ENCODE measurements around the gene GNB5. TPM values are rescaled to one million over a fixed set of nuclear protein-coding genes. Genes with fewer than 3 reads are reported as not detected.

GNB5 gene
- total RNA-seq, 1 donor from 2014 or later = 25.6 TPM

DNA sequence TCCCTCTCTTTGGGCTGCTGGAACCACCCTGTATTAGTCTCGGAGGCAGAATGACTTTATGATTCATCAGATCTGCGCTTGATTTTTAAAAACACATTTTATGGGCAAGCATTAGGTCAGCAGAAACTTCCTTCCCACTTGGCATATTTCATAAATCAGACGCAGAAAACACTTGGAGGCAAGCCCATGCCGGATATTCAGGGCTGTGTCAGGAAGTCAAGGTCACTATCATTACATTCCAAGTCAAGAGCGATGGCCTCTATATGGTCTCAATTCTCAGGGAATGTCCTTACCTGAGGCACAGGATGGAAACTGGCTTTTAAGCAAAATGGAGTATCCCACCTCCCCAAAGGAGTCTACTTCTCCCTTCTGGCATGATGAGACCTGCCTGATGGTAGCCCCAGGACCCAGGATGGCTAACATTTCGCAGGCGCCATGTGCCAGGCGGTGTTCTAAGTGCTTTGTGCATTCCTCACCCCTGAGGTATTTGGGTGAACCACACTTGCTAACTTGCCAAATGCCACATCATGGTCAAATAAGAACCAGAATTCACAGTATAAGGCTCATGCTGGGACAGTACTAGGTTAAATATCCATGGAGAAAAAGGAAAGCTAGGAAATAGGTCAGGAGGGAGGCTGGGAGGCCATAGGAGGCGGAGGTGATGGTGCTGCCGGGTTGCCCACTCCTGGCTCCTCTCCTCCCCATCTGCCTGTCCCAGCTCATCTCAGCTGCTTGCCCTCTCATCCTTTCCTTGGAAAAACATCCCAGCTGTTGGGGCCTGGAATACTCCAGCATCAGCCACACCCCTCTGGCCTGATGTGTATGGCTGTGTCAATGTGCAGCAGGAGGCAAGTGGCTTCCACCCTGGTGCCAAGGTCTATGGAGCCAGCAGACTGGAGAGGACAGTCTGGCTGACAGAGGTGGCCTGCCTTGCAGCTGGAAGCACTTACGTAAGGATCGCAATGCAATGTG lies 97.4 kb downstream of the GNB5 start:
- peak overlapping the region; percentile 88 for H3K27ac ChIP-seq (ENCODE audit: low read depth, low read length)
- no peaks in the 10 kb centered on the region for H3K9me3 ChIP-seq (ENCODE audit: insufficient read depth, low read depth, low read length)
- DNase-seq (ENCODE audit: low read depth) (peak; percentile 93), FAIRE-seq (peak; percentile 68)
- H3K27ac Mint-ChIP-seq (ENCODE audit: unreplicated experiment) = peak overlapping the region; percentile 49
- peaks cover 3% of the 10 kb centered on the region for H3K36me3 Mint-ChIP-seq (ENCODE audit: low read depth, unreplicated experiment)
- H3K9me3 Mint-ChIP-seq (ENCODE audit: unreplicated experiment) = peaks cover 2% of the 10 kb centered on the region
- H3K27me3 ChIP-seq (ENCODE audit: insufficient read depth, low read length) = no peaks in the 10 kb centered on the region
- no peaks in the 10 kb centered on the region for H3K36me3 ChIP-seq (ENCODE audit: insufficient read depth, low read length)
- H3K4me3 Mint-ChIP-seq (ENCODE audit: unreplicated experiment) = no peak overlapping the region
- peak overlapping the region; percentile 66 for H3K4me2 ChIP-seq (ENCODE audit: low read length)
- peaks cover 27% of the 10 kb centered on the region for H3K4me1 ChIP-seq (ENCODE audit: insufficient read depth, low read length)
- H3K9ac ChIP-seq (ENCODE audit: low read length) = peak overlapping the region; percentile 49
- H3K79me2 ChIP-seq (ENCODE audit: insufficient read depth, low read length) = no peaks in the 10 kb centered on the region
- peak overlapping the region; percentile 42 for H2AFZ ChIP-seq (ENCODE audit: low read depth, low read length)
- H3K27me3 Mint-ChIP-seq (ENCODE audit: low read depth, unreplicated experiment) = peaks cover 2% of the 10 kb centered on the region
- TF ChIP-seq, protein P1, sequence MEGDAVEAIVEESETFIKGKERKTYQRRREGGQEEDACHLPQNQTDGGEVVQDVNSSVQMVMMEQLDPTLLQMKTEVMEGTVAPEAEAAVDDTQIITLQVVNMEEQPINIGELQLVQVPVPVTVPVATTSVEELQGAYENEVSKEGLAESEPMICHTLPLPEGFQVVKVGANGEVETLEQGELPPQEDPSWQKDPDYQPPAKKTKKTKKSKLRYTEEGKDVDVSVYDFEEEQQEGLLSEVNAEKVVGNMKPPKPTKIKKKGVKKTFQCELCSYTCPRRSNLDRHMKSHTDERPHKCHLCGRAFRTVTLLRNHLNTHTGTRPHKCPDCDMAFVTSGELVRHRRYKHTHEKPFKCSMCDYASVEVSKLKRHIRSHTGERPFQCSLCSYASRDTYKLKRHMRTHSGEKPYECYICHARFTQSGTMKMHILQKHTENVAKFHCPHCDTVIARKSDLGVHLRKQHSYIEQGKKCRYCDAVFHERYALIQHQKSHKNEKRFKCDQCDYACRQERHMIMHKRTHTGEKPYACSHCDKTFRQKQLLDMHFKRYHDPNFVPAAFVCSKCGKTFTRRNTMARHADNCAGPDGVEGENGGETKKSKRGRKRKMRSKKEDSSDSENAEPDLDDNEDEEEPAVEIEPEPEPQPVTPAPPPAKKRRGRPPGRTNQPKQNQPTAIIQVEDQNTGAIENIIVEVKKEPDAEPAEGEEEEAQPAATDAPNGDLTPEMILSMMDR (IDR thresholded peaks at IDR 0.05; ENCODE audit: insufficient read depth, low read depth, low read length) = no peak
- TF ChIP-seq EZH2 (IDR thresholded peaks at IDR 0.05; ENCODE audit: insufficient read depth, low read length) = no peak
- H3K4me1 Mint-ChIP-seq (ENCODE audit: low read depth, unreplicated experiment) = peaks cover 9% of the 10 kb centered on the region
- H4K20me1 ChIP-seq (ENCODE audit: insufficient read depth, low read length) = no peaks in the 10 kb centered on the region
- H3K4me3 ChIP-seq (ENCODE audit: insufficient read depth, low read depth, low read length) = peak overlapping the region; percentile 8

- Mint-ChIP-seq H3K4me1 (ENCODE audit: low read depth, unreplicated experiment) (peaks cover 9% of the 10 kb centered on the region), H3K36me3 (ENCODE audit: low read depth, unreplicated experiment) (peaks cover 3% of the 10 kb centered on the region), H3K9me3 (ENCODE audit: unreplicated experiment) (peaks cover 2% of the 10 kb centered on the region), H3K27ac (ENCODE audit: unreplicated experiment) (peak overlapping the region; percentile 49), H3K4me3 (ENCODE audit: unreplicated experiment) (no peak overlapping the region), H3K27me3 (ENCODE audit: low read depth, unreplicated experiment) (peaks cover 2% of the 10 kb centered on the region)
- H3K27ac ChIP-seq (ENCODE audit: low read depth, low read length) = peak overlapping the region; percentile 88
- H3K4me1 ChIP-seq (ENCODE audit: insufficient read depth, low read length) = peaks cover 27% of the 10 kb centered on the region
- H3K79me2 ChIP-seq (ENCODE audit: insufficient read depth, low read length) = no peaks in the 10 kb centered on the region
- FAIRE-seq = no peak
- H3K4me3 ChIP-seq (ENCODE audit: insufficient read depth, low read depth, low read length) = no peak overlapping the region
- DNase-seq (ENCODE audit: low read depth) = no peak
- H2AFZ ChIP-seq (ENCODE audit: low read depth, low read length) = no peak overlapping the region
- no peaks in the 10 kb centered on the region for H3K9me3 ChIP-seq (ENCODE audit: insufficient read depth, low read depth, low read length)
- H3K27me3 ChIP-seq (ENCODE audit: insufficient read depth, low read length) = no peaks in the 10 kb centered on the region
- H3K4me2 ChIP-seq (ENCODE audit: low read length) = peak overlapping the region; percentile 66
- H3K36me3 ChIP-seq (ENCODE audit: insufficient read depth, low read length) = no peaks in the 10 kb centered on the region
- H3K9ac ChIP-seq (ENCODE audit: low read length) = peak overlapping the region; percentile 49
- TF ChIP-seq, protein P1 (IDR thresholded peaks at IDR 0.05; ENCODE audit: insufficient read depth, low read depth, low read length) = no peak
- no peak for TF ChIP-seq EZH2 (IDR thresholded peaks at IDR 0.05; ENCODE audit: insufficient read depth, low read length)
- H4K20me1 ChIP-seq (ENCODE audit: insufficient read depth, low read length) = no peaks in the 10 kb centered on the region
These were observed 98.0 kb downstream of the GNB5 start for GRCh38 chr15:52093167-52093538.

DNA sequence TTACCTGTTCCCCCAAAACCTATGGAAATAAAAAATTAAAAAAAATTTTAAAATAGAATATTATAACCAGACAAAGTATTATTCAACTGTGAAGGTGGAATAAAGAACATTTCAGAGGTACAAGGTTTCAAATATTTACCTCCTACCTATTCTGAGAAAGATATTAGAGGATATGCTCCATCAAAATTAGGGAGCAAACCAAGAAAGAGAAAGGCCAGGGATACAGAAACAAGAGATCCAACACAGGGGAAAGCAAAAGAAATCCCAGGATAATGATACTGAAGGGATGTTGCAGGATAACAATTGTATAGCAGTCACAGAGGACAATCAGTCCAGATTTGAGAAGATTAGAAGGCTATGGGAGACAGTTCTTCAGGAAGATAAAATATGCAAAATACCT lies 101.0 kb downstream of the GNB5 start:
- peaks cover 26% of the 10 kb centered on the region for H3K4me1 ChIP-seq (ENCODE audit: insufficient read depth, low read length)
- no peaks in the 10 kb centered on the region for H3K36me3 ChIP-seq (ENCODE audit: insufficient read depth, low read length)
- H3K27me3 ChIP-seq (ENCODE audit: insufficient read depth, low read length) = no peaks in the 10 kb centered on the region
- Mint-ChIP-seq H3K9me3 (ENCODE audit: unreplicated experiment) (peaks cover 2% of the 10 kb centered on the region), H3K27ac (ENCODE audit: unreplicated experiment) (no peak overlapping the region), H3K36me3 (ENCODE audit: low read depth, unreplicated experiment) (no peaks in the 10 kb centered on the region), H3K4me3 (ENCODE audit: unreplicated experiment) (no peak overlapping the region), H3K27me3 (ENCODE audit: low read depth, unreplicated experiment) (peaks cover 2% of the 10 kb centered on the region), H3K4me1 (ENCODE audit: low read depth, unreplicated experiment) (peaks cover 6% of the 10 kb centered on the region)
- TF ChIP-seq, protein P1 (IDR thresholded peaks at IDR 0.05; ENCODE audit: insufficient read depth, low read depth, low read length) = no peak
- TF ChIP-seq EZH2 (IDR thresholded peaks at IDR 0.05; ENCODE audit: insufficient read depth, low read length) = no peak
- H3K9ac ChIP-seq (ENCODE audit: low read length) = no peak overlapping the region
- H4K20me1 ChIP-seq (ENCODE audit: insufficient read depth, low read length) = no peaks in the 10 kb centered on the region
- H2AFZ ChIP-seq (ENCODE audit: low read depth, low read length) = no peak overlapping the region
- no peaks in the 10 kb centered on the region for H3K79me2 ChIP-seq (ENCODE audit: insufficient read depth, low read length)
- H3K4me2 ChIP-seq (ENCODE audit: low read length) = no peak overlapping the region
- no peak for FAIRE-seq
- no peak for DNase-seq (ENCODE audit: low read depth)
- H3K27ac ChIP-seq (ENCODE audit: low read depth, low read length) = no peak overlapping the region
- H3K4me3 ChIP-seq (ENCODE audit: insufficient read depth, low read depth, low read length) = no peak overlapping the region
- H3K9me3 ChIP-seq (ENCODE audit: insufficient read depth, low read depth, low read length) = peaks cover 4% of the 10 kb centered on the region
